OCI-LY7 (cell line): ENCODE results near the gene IFITM10. TPM values are rescaled to one million over a fixed set of nuclear protein-coding genes. Genes with fewer than 3 reads are reported as not detected.

ENCODE experiments used
- BruUV-seq: library from RNA; stranded (reverse); fragments of 400-500 nt; replicated peaks from 2 replicates; lab custom pipeline; 2021; lab: Mats Ljungman, UMichigan
- CTCF ChIA-PET: fragments of 300-600 bp; sonication (Branson Sonifier 250); formaldehyde crosslinking; loops from one replicate; lab custom pipeline; 2022; ENCODE audit warnings: antibody characterized with exemption; ENCODE audit not compliant: unreplicated experiment; lab: Charles Lee
- POLR2A ChIA-PET: fragments of 300-600 bp; sonication (Branson Sonifier 250); formaldehyde crosslinking; loops from one replicate; lab custom pipeline; 2022; ENCODE audit warnings: antibody characterized with exemption; lab: Charles Lee
- DNase-seq: peaks from one replicate; pipeline ENCODE4 v3.0.0-alpha.2; 2015; ENCODE audit warnings: low spot score
- H2AFZ ChIP-seq: fragments of 200-600 bp; sonication (generic), shearing (Covaris generic); 2 replicates; pipeline ENCODE4 v1.6.1; 2014; ENCODE audit warnings: mild to moderate bottlenecking, antibody characterized with exemption, low read length, moderate library complexity
- H3K27ac ChIP-seq: fragments of 200-600 bp; sonication (generic); 2 replicates; pipeline ENCODE4 v1.5.1; 2014; ENCODE audit warnings: mixed run types, low read depth, mild to moderate bottlenecking, moderate library complexity, low read length, inconsistent platforms; ENCODE audit not compliant: poor library complexity, severe bottlenecking
- H3K36me3 ChIP-seq: fragments of 200-600 bp; sonication (generic); 2 replicates; pipeline ENCODE4 v1.6.1; 2014; ENCODE audit warnings: mild to moderate bottlenecking, antibody characterized with exemption, low read length, moderate library complexity, mixed read lengths; ENCODE audit not compliant: insufficient read depth
- H3K4me1 ChIP-seq: fragments of 200-600 bp; sonication (generic); 2 replicates; pipeline ENCODE4 v1.5.1; 2014; ENCODE audit warnings: mild to moderate bottlenecking, low read length; ENCODE audit not compliant: insufficient read depth, poor library complexity, severe bottlenecking
- H3K4me2 ChIP-seq: fragments of 200-600 bp; sonication (generic); 2 replicates; pipeline ENCODE4 v1.6.1; 2014; ENCODE audit warnings: mild to moderate bottlenecking, low read length
- H3K4me3 ChIP-seq: fragments of 200-600 bp; sonication (generic); 2 replicates; pipeline ENCODE4 v1.5.1; 2014; ENCODE audit warnings: mild to moderate bottlenecking, low read depth, low read length; ENCODE audit not compliant: poor library complexity, severe bottlenecking
- H3K79me2 ChIP-seq: fragments of 200-600 bp; sonication (generic); 2 replicates; pipeline ENCODE4 v1.6.1; 2016; ENCODE audit warnings: low read depth, mild to moderate bottlenecking, low read length, moderate library complexity, mixed read lengths; ENCODE audit not compliant: insufficient read depth
- H3K9me2 ChIP-seq: fragments of 200-600 bp; sonication (generic); 2 replicates; pipeline ENCODE4 v1.6.1; 2016; ENCODE audit warnings: mild to moderate bottlenecking, low read length, mixed read lengths; ENCODE audit not compliant: insufficient read depth
- H3K9me3 ChIP-seq: fragments of 200-600 bp; sonication (generic); 2 replicates; pipeline ENCODE4 v1.6.1; 2014; ENCODE audit warnings: mild to moderate bottlenecking, mixed run types, low read length, mixed read lengths
- H4K20me1 ChIP-seq: fragments of 200-600 bp; sonication (generic); 2 replicates; pipeline ENCODE4 v1.6.1; 2014; ENCODE audit warnings: mild to moderate bottlenecking, antibody characterized with exemption, low read length, moderate library complexity, mixed read lengths; ENCODE audit not compliant: insufficient read depth
- EZH2phosphoT487 ChIP-seq: fragments of 200-600 bp; sonication (generic); IDR thresholded peaks from 2 replicates; pipeline ENCODE4 v1.6.1; 2018; ENCODE audit warnings: low read depth, borderline replicate concordance, mild to moderate bottlenecking, mixed run types, antibody characterized with exemption, low read length, moderate library complexity, mixed read lengths
- intact Hi-C: fragments of 100-400 bp; cut with micrococcal nuclease; formaldehyde crosslinking; loops from one replicate; pipeline ENCODE4 v1.10.0; 2022; ENCODE audit not compliant: unreplicated experiment
- total RNA-seq, 2 experiments: library from RNA; depleted of rRNA in 1 of 2; stranded (reverse); fragments of >200 nt in 1 of 2; shearing (Covaris generic) in 1 of 2; gene quantifications; 2 replicates each; pipeline ENCODE4 v1.2.3, GENCODE V29; 2014 to 2022
- TF ChIP-seq, protein P1 (sequence below): fragments of 200-600 bp; sonication (generic); conservative IDR thresholded peaks from 2 replicates; pipeline ENCODE4 v1.5.1; 2014; ENCODE audit warnings: mild to moderate bottlenecking, antibody characterized with exemption, low read length, moderate library complexity, mixed read lengths

IFITM10 gene
- total RNA-seq, 2 experiments from 2014 or later = 0.30 to 0.38 TPM

DNA sequence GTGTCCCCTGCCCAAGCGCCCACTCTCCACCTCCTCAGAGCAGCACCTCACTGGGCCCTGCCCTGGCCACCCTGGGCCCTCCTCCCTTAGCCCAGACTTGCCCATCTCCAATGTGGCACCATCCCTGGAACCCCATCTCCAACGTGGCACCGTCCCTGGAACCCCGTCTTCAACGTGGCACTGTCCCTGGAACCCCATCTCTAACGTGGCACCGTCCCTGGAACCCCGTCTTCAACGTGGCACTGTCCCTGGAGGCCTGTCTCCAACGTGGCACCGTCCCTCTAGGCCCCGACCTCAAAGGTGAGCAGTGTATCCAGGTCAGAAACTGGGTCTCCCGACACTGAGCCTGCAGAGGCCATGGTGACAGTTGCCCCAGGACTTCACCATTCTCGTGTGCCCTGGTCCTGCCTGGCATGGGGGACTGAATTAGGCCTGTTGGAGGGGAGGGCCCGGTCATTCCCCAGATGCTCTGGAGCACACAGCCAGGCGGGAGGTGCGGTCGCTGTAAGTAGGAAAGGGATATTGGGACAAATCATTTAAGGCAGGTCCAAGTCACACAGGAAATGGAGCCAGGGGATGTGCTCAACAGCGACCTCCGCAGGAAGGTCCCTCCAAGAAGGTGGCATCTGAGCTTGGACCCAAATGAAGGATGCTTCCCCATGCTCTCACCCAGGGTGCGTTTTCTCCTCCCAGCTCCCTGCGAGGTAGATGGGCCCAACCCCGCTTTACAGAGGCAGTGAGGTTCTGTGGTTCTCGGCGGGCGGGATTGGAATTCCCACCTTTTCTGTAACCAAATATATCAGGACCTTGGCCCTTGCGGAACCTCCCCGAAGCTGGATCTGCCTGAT, 15.7 kb upstream of the IFITM10 start:
- no peaks in the 10 kb centered on the region for H3K36me3 ChIP-seq
- TF ChIP-seq, protein P1, sequence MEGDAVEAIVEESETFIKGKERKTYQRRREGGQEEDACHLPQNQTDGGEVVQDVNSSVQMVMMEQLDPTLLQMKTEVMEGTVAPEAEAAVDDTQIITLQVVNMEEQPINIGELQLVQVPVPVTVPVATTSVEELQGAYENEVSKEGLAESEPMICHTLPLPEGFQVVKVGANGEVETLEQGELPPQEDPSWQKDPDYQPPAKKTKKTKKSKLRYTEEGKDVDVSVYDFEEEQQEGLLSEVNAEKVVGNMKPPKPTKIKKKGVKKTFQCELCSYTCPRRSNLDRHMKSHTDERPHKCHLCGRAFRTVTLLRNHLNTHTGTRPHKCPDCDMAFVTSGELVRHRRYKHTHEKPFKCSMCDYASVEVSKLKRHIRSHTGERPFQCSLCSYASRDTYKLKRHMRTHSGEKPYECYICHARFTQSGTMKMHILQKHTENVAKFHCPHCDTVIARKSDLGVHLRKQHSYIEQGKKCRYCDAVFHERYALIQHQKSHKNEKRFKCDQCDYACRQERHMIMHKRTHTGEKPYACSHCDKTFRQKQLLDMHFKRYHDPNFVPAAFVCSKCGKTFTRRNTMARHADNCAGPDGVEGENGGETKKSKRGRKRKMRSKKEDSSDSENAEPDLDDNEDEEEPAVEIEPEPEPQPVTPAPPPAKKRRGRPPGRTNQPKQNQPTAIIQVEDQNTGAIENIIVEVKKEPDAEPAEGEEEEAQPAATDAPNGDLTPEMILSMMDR = no peak
- TF ChIP-seq EZH2phosphoT487 = no peak
- no peak for DNase-seq
- H3K9me3 ChIP-seq = no peaks in the 10 kb centered on the region
- BruUV-seq = no TSS peak
- H3K4me2 ChIP-seq = no peak overlapping the region
- no peak overlapping the region for H3K4me3 ChIP-seq
- intact Hi-C loops = no loop called here
- H4K20me1 ChIP-seq = no peaks in the 10 kb centered on the region
- H3K27ac ChIP-seq = no peak overlapping the region
- ChIA-PET CTCF (no interaction called here), POLR2A (no interaction called here)
- no peak overlapping the region for H2AFZ ChIP-seq
- peaks cover 15% of the 10 kb centered on the region for H3K4me1 ChIP-seq
- H3K9me2 ChIP-seq = no peaks in the 10 kb centered on the region
- no peaks in the 10 kb centered on the region for H3K79me2 ChIP-seq

DNA sequence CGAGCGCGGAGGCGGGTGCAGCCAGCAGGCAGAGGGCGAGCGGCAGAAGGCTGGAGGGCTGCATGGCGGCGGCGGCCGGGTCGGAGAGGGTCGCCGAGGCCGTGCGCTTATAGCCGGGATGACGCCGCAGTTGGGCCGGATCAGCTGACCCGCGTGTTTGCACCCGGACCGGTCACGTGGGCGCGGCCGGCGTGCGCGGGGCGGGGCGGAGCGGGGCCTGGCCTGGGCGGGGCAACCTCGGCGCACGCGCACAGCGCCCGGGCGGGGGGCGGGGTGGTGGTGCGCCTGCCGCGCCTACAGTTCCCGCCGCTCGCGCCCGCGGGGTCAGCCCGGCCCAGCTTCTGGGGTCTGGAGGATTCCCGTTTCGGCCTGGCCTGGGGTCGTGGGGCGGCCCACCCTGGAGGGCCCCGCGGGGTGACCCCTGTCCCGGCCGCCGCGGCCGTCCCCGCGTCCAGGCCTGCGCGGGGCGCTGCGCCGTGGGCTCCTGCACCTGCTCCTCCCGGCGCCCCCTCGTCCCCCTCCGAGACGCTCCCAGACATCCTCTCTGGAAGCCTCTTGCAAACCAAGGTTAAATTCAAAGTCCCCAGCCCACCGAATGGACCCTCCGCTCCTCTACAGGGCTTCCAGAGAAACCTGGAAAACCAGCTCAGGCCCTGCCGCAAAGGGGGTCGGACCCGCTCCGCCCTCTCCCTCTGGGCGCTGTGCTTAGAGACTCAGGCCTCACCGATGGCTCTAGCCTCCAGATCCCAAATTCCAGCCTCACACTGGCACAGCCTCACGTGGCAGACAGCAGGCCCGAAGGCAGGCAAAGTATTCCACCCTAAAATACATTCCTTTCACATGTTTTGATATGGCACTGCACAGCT, 13.6 kb upstream of the IFITM10 start, which contains the start of gene CTSD:
Gene CTSD (minus strand): TSS at position 132 of the 866 bp plus-strand sequence. CDS start 68 bp downstream, at position 64.
- no peaks in the 10 kb centered on the region for H3K9me3 ChIP-seq
- H3K4me3 ChIP-seq = peak within 1 kb of the TSS; percentile 99
- no TSS peak for BruUV-seq
- no peaks in the 10 kb centered on the region for H3K9me2 ChIP-seq
- intact Hi-C loops = no loop called here
- no peak for TF ChIP-seq EZH2phosphoT487
- TF ChIP-seq, protein P1 = peak; percentile 43
- ChIA-PET POLR2A (no interaction called here), CTCF (interaction anchor here (0.6 kb wide), 1 partner anchor 250 kb away, joined by 8 read pairs; no protein-coding TSS in a partner anchor)
- peak within 1 kb of the TSS; percentile 97 for H2AFZ ChIP-seq
- peaks cover 15% of the 10 kb centered on the region for H3K4me1 ChIP-seq
- no peaks in the 10 kb centered on the region for H4K20me1 ChIP-seq
- H3K79me2 ChIP-seq = no peaks in the 10 kb centered on the region
- DNase-seq = peak; percentile 88
- H3K36me3 ChIP-seq = no peaks in the 10 kb centered on the region
- peak within 1 kb of the TSS; percentile 82 for H3K4me2 ChIP-seq
- no peak within 1 kb of the TSS for H3K27ac ChIP-seq
